GM12873 (cell line): ENCODE measurements around the gene CD226.

ENCODE experiments used
- CTCF ChIP-seq: IDR thresholded peaks from 2 replicates; pipeline ENCODE4 v1.5.1; 2012; ENCODE audit warnings: low read depth, mild to moderate bottlenecking, moderate library complexity, low read length, control low read depth; ENCODE audit not compliant: insufficient read depth; ENCODE audit errors: missing control alignments

CD226 gene

GRCh38 chr18:69885355-69885754 lies 62.3 kb downstream of the CD226 start:
- no peak for TF ChIP-seq CTCF

- no peak for TF ChIP-seq CTCF
Observed at GRCh38 chr18:69883781-69884180, 63.9 kb downstream of the CD226 start.

- TF ChIP-seq CTCF, result no peak
Observed at GRCh38 chr18:69882965-69883668, 64.6 kb downstream of the CD226 start.

- TF ChIP-seq CTCF, result no peak
Observed at GRCh38 chr18:69880083-69880482, 67.6 kb downstream of the CD226 start.

- TF ChIP-seq CTCF, result no peak
Observed at GRCh38 chr18:69878213-69878933, 69.3 kb downstream of the CD226 start.

GRCh38 chr18:69876490-69876889 lies 71.2 kb downstream of the CD226 start:
- no peak for TF ChIP-seq CTCF

GRCh38 chr18:69874058-69874457 lies 73.6 kb downstream of the CD226 start:
- TF ChIP-seq CTCF, result no peak
